Glutamatergic neuron (in vitro differentiated cells): ENCODE data around the gene PCDHGB3. TPM values are rescaled to one million over a fixed set of nuclear protein-coding genes. Genes with fewer than 3 reads are reported as not detected.

ENCODE experiments used
- DNase-seq: peaks from one replicate; pipeline ENCODE4 v3.0.0; 2022
- H3K27ac Mint-ChIP-seq: one replicate; pipeline ENCODE4 v1.8.0; 2020; ENCODE audit warnings: mild to moderate bottlenecking, mixed read lengths, inconsistent platforms; ENCODE audit not compliant: unreplicated experiment
- H3K27me3 Mint-ChIP-seq: one replicate; pipeline ENCODE4 v1.8.0; 2020; ENCODE audit warnings: mild to moderate bottlenecking, moderate library complexity, mixed read lengths, inconsistent platforms; ENCODE audit not compliant: unreplicated experiment
- H3K36me3 Mint-ChIP-seq: one replicate; pipeline ENCODE4 v1.8.0; 2020; ENCODE audit warnings: mild to moderate bottlenecking, mixed read lengths, inconsistent platforms; ENCODE audit not compliant: unreplicated experiment
- H3K4me1 Mint-ChIP-seq: one replicate; pipeline ENCODE4 v1.8.0; 2020; ENCODE audit warnings: mild to moderate bottlenecking, low read depth, mixed read lengths, inconsistent platforms; ENCODE audit not compliant: unreplicated experiment
- H3K4me3 Mint-ChIP-seq: one replicate; pipeline ENCODE4 v1.8.0; 2020; ENCODE audit warnings: mild to moderate bottlenecking, mixed read lengths, inconsistent platforms; ENCODE audit not compliant: unreplicated experiment
- H3K9me3 Mint-ChIP-seq: one replicate; pipeline ENCODE4 v1.8.0; 2020; ENCODE audit warnings: mild to moderate bottlenecking, moderate library complexity, mixed read lengths, inconsistent platforms; ENCODE audit not compliant: unreplicated experiment
- CTCF ChIP-seq: fragments of 200-600 bp; sonication (generic); IDR thresholded peaks from one replicate; pipeline ENCODE4 v1.5.0; 2021; ENCODE audit not compliant: partially characterized antibody, unreplicated experiment
- long read RNA-seq: library from polyadenylated mRNA; unstranded; transcript quantifications from one replicate; pipeline ENCODE4 v2.0.0, GENCODE V29; 2020; ENCODE audit not compliant: unreplicated experiment
- total RNA-seq: library from RNA; stranded (reverse); fragmentation: NEBNext Ultra II Directional; extraction: Animal tissue kit (Norgen Biotek cat#: 25700); gene quantifications from one replicate; pipeline ENCODE4 v1.2.1, GENCODE V29; 2021; ENCODE audit not compliant: unreplicated experiment

Gene PCDHGB3
- total RNA-seq = 6.2 TPM
- long read RNA-seq = 0 reads

GRCh38 chr5:141369994-141370848 is at the start of gene PCDHGB3:
PCDHGB3 (plus strand) TSS chr5:141370242; CDS start chr5:141370395, 153 bp downstream.
- Mint-ChIP-seq H3K36me3 (peaks cover 51% of the 10 kb centered on the region), H3K4me1 (no peaks in the 10 kb centered on the region), H3K27ac (no peak within 1 kb of the TSS), H3K9me3 (peaks cover 22% of the 10 kb centered on the region), H3K4me3 (no peak within 1 kb of the TSS), H3K27me3 (no peaks in the 10 kb centered on the region)
- TF ChIP-seq CTCF = no peak
- no peak for DNase-seq

GRCh38 chr5:141322261-141322660 is 47.8 kb upstream of the PCDHGB3 start:
- no peak overlapping the region for H3K27ac Mint-ChIP-seq

GRCh38 chr5:141326088-141326854 is 43.8 kb upstream of the PCDHGB3 start:
- Mint-ChIP-seq H3K36me3 (peaks cover 45% of the 10 kb centered on the region), H3K9me3 (peaks cover 8% of the 10 kb centered on the region), H3K4me3 (peak overlapping the region; percentile 96), H3K27me3 (peaks cover 7% of the 10 kb centered on the region), H3K4me1 (no peaks in the 10 kb centered on the region), H3K27ac (peak overlapping the region; percentile 99)
- DNase-seq = peak; percentile 75
- TF ChIP-seq CTCF = peak; percentile 47

More at GRCh38 chr5:141322261-141322660, 47.8 kb upstream of the PCDHGB3 start:
- Mint-ChIP-seq H3K9me3 (peaks cover 35% of the 10 kb centered on the region), H3K4me1 (peaks cover 2% of the 10 kb centered on the region), H3K27me3 (peaks cover 15% of the 10 kb centered on the region), H3K4me3 (peak overlapping the region; percentile 95), H3K36me3 (peaks cover 39% of the 10 kb centered on the region)
- DNase-seq = no peak
- TF ChIP-seq CTCF = no peak

GRCh38 chr5:141328231-141328630 is 41.8 kb upstream of the PCDHGB3 start:
- Mint-ChIP-seq H3K27me3 (peaks cover 8% of the 10 kb centered on the region), H3K27ac (no peak overlapping the region), H3K4me3 (no peak overlapping the region), H3K4me1 (no peaks in the 10 kb centered on the region), H3K9me3 (peaks cover 6% of the 10 kb centered on the region), H3K36me3 (peaks cover 58% of the 10 kb centered on the region)
- DNase-seq = no peak
- TF ChIP-seq CTCF = no peak
